ENCODE measurements around the gene ELOVL6. TPM values are rescaled to one million over a fixed set of nuclear protein-coding genes. Genes with fewer than 3 reads are reported as not detected.

The ELOVL6 gene
- total RNA-seq, 4 donors from 2014 or later: 15.9 to 32.2 (median 20.4) TPM

GRCh38 chr4:110009550-110009949, 188.9 kb downstream of the ELOVL6 start:
- intact Hi-C loops (cut with DNase I; ENCODE audit: low total_unique reads): loop anchor here (5.0 kb wide), 1 partner anchor 508 kb away; no protein-coding TSS in a partner anchor
- 93 to 96% methylated on average over 2 of the region's 2 CpGs for WGBS, 2 donors
- no peak overlapping the region for H3K4me3 ChIP-seq (ENCODE audit: low read depth, poor library complexity, severe bottlenecking)
- no peak for TF ChIP-seq CTCF (IDR thresholded peaks at IDR 0.05)
- no peak for TF ChIP-seq POLR2A (IDR thresholded peaks at IDR 0.05)
- DNase-seq (ENCODE audit: low spot score in 2 of 2): no peak

DNA sequence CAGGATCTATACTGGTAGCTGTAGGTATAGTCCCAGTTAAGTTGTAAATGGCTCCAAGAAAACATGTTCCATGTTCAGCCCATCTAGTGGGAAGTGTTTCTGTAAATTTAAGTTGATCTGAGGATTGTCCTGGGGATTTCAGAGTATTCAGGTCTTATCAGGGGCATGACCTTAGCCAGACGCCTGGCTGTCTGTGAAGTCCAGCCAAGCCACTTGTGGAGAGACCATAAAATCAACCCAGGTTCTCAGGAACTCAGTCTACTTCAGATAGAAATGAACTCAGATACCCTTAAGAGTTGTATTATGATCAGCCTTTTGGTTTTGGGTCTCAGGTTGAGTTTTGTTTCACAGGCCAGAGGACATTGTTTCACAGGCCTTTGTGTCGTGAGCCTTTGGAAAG, 189.9 kb downstream of the ELOVL6 start:
- 76 to 91% methylated on average over 2 of the region's 2 CpGs for whole genome bisulfite sequencing, 2 donors
- intact Hi-C loops (cut with DNase I; ENCODE audit: low total_unique reads): loop anchor here (5.0 kb wide), 1 partner anchor 509 kb away; no protein-coding TSS in a partner anchor
- H3K4me3 ChIP-seq (ENCODE audit: low read depth, poor library complexity, severe bottlenecking): no peak overlapping the region
- no peak for TF ChIP-seq POLR2A (IDR thresholded peaks at IDR 0.05)
- no peak for TF ChIP-seq CTCF (IDR thresholded peaks at IDR 0.05)
- no peak for DNase-seq (ENCODE audit: low spot score in 2 of 2)

- no peak overlapping the region for H3K4me3 ChIP-seq (ENCODE audit: low read depth, poor library complexity, severe bottlenecking)
- 96% methylated on average over 3 of the region's 3 CpGs for WGBS, 2 donors
- TF ChIP-seq POLR2A (IDR thresholded peaks at IDR 0.05): no peak
- no peak for TF ChIP-seq CTCF (IDR thresholded peaks at IDR 0.05)
- DNase-seq (ENCODE audit: low spot score in 2 of 2): no peak
- intact Hi-C loops (cut with DNase I; ENCODE audit: low total_unique reads): loop anchor here (5.0 kb wide), 1 partner anchor 510 kb away; no protein-coding TSS in a partner anchor
Observed at GRCh38 chr4:110007217-110007616, 191.2 kb downstream of the ELOVL6 start.

- TF ChIP-seq POLR2A (IDR thresholded peaks at IDR 0.05) (no peak), CTCF (IDR thresholded peaks at IDR 0.05) (no peak)
- DNase-seq (ENCODE audit: low spot score in 2 of 2): no peak
- intact Hi-C loops (cut with DNase I; ENCODE audit: low total_unique reads): loop anchor here (5.0 kb wide), 1 partner anchor 512 kb away; no protein-coding TSS in a partner anchor
- no peak overlapping the region for H3K4me3 ChIP-seq (ENCODE audit: low read depth, poor library complexity, severe bottlenecking)
- WGBS, 2 donors: 2 to 4% methylated on average over 1 of the region's 1 CpG
Observed at GRCh38 chr4:110005461-110006056, 192.9 kb downstream of the ELOVL6 start.

GRCh38 chr4:110004556-110004955, 193.9 kb downstream of the ELOVL6 start:
- WGBS, 2 donors: 90 to 96% methylated on average over 1 of the region's 1 CpG
- DNase-seq (ENCODE audit: low spot score in 2 of 2): no peak
- TF ChIP-seq POLR2A (IDR thresholded peaks at IDR 0.05) (no peak), CTCF (IDR thresholded peaks at IDR 0.05) (no peak)
- no peak overlapping the region for H3K4me3 ChIP-seq (ENCODE audit: low read depth, poor library complexity, severe bottlenecking)
- intact Hi-C loops (cut with DNase I; ENCODE audit: low total_unique reads): no loop called here
